ENCODE data around the gene C1QTNF8. TPM values are rescaled to one million over a fixed set of nuclear protein-coding genes. Genes with fewer than 3 reads are reported as not detected.

The C1QTNF8 gene
- total and polyA plus RNA-seq, 2 experiments from 2014 or later: 0.15 TPM; not detected in 1

DNA sequence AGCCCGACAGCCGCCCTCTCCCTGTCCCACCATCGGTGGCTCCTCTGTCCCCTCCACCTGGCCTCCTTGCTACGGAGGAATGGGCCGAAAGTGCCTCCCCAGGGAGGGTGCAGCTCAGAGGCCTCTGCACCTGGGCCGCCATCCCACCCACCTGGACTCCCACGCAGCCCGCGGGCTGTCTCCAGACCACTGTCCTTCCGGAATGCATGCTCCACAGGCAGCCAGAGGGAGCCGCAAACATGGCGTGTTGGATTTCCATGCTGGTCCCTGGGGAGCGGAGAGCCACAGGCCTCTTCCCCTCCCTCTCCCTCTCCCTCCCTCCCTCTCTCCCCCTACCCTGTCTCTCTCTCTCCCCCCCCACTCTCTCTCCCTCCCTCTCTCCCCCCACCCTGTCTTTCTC lies 20.5 kb downstream of the C1QTNF8 start:
- peaks cover 7% of the 10 kb centered on the region for H3K4me1 ChIP-seq (ENCODE audit: low read depth)
- no peak for DNase-seq (ENCODE audit: low read depth in 1 of 2, low spot score in 1 of 2)
- H3K9me3 ChIP-seq (ENCODE audit: low read depth): no peaks in the 10 kb centered on the region
- H3K27ac ChIP-seq: no peak overlapping the region
- H3K27me3 ChIP-seq: peaks cover 39% of the 10 kb centered on the region
- H3K4me3 ChIP-seq: no peak overlapping the region
- no peak for TF ChIP-seq CTCF (IDR thresholded peaks at IDR 0.05; ENCODE audit: low read depth, low read length)
- no peaks in the 10 kb centered on the region for H3K36me3 ChIP-seq

- TF ChIP-seq CTCF (IDR thresholded peaks at IDR 0.05; ENCODE audit: low read depth, low read length): no peak
- peaks cover 39% of the 10 kb centered on the region for H3K27me3 ChIP-seq
- H3K36me3 ChIP-seq: no peaks in the 10 kb centered on the region
Measured at GRCh38 chr16:1074379-1074649, 21.7 kb downstream of the C1QTNF8 start.

GRCh38 chr16:1073566-1074378 lies 22.3 kb downstream of the C1QTNF8 start:
- DNase-seq (ENCODE audit: low read depth in 1 of 2, low spot score in 1 of 2): peak in 1 of 2 donors; percentile 51

More at GRCh38 chr16:1074379-1074649, 21.7 kb downstream of the C1QTNF8 start:
- DNase-seq (ENCODE audit: low read depth in 1 of 2, low spot score in 1 of 2): no peak
- no peak overlapping the region for H3K4me3 ChIP-seq
- no peaks in the 10 kb centered on the region for H3K9me3 ChIP-seq (ENCODE audit: low read depth)
- no peak overlapping the region for H3K27ac ChIP-seq
- peaks cover 7% of the 10 kb centered on the region for H3K4me1 ChIP-seq (ENCODE audit: low read depth)

GRCh38 chr16:1073262-1073558 lies 22.8 kb downstream of the C1QTNF8 start:
- peaks cover 39% of the 10 kb centered on the region for H3K27me3 ChIP-seq

More at GRCh38 chr16:1073566-1074378, 22.3 kb downstream of the C1QTNF8 start:
- Histone ChIP-seq H3K27ac (no peak overlapping the region), H3K9me3 (ENCODE audit: low read depth) (no peaks in the 10 kb centered on the region), H3K27me3 (peaks cover 39% of the 10 kb centered on the region), H3K4me1 (ENCODE audit: low read depth) (peaks cover 7% of the 10 kb centered on the region), H3K4me3 (no peak overlapping the region), H3K36me3 (no peaks in the 10 kb centered on the region)
- no peak for TF ChIP-seq CTCF (IDR thresholded peaks at IDR 0.05; ENCODE audit: low read depth, low read length)

DNA sequence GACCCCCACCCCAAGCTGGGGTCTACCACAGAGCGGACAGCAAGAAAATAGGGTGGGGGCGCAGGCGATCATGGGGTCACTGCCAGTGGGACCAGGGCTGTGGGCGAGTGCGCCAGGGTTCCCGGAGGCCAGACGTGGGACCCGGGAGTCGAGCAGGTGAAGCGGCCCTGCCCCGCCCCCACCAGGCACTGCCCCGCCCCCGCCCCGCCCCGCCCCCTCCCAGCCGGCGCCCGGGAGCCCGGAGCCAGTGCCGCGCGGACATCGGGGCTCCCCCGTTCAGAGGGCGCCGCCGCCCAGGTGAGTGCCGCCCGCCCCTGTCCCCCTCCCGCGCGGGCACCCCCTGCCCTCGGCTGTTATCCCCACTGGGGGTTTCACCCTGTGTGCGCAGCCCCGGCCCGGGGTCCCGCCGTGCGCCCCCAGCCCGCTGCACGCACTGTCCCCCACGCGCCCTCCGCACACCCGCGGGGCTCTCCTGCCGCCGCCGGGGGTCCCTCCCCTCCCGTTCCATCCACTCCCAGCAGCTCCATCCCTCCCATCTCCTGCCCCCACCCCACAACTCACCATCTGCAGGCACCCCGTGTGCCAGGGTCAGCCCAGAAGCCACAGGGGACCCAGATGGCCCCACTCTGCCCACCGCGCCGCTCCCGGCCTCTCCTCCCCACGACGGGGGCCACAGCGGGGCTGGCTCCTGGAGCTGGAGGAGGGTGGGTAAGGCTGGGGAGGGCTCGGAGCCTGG lies 23.4 kb downstream of the C1QTNF8 start, which contains the start of gene SSTR5:
SSTR5 (plus strand) TSS at position 222 of the 736 bp plus-strand sequence. CDS start 6,122 bp downstream, outside the sequence.
- Histone ChIP-seq H3K27ac (no peak within 1 kb of the TSS), H3K9me3 (ENCODE audit: low read depth) (no peaks in the 10 kb centered on the region), H3K27me3 (peaks cover 39% of the 10 kb centered on the region), H3K4me1 (ENCODE audit: low read depth) (peaks cover 7% of the 10 kb centered on the region), H3K36me3 (no peaks in the 10 kb centered on the region), H3K4me3 (no peak within 1 kb of the TSS)
- DNase-seq (ENCODE audit: low read depth in 1 of 2, low spot score in 1 of 2): no peak
- no peak for TF ChIP-seq CTCF (IDR thresholded peaks at IDR 0.05; ENCODE audit: low read depth, low read length)

More at GRCh38 chr16:1073262-1073558, 22.8 kb downstream of the C1QTNF8 start:
- TF ChIP-seq CTCF (IDR thresholded peaks at IDR 0.05; ENCODE audit: low read depth, low read length): no peak
- no peaks in the 10 kb centered on the region for H3K9me3 ChIP-seq (ENCODE audit: low read depth)
- H3K27ac ChIP-seq: no peak overlapping the region
- DNase-seq (ENCODE audit: low read depth in 1 of 2, low spot score in 1 of 2): no peak
- H3K36me3 ChIP-seq: no peaks in the 10 kb centered on the region
- no peak overlapping the region for H3K4me3 ChIP-seq
- peaks cover 7% of the 10 kb centered on the region for H3K4me1 ChIP-seq (ENCODE audit: low read depth)

Measured in cardiac muscle cell (in vitro differentiated cells and primary cell).